SK-N-SH (cell line): ENCODE results near the gene BICD2. TPM values are rescaled to one million over a fixed set of nuclear protein-coding genes. Genes with fewer than 3 reads are reported as not detected.

ENCODE experiments used
- CTCF ChIA-PET: fragments of 300-600, 350-600 bp; formaldehyde crosslinking; extraction: SDS; loops from one replicate; lab custom pipeline; 2021; lab: Yijun Ruan, JAX
- POLR2A ChIA-PET: fragments of 350-600 bp; sonication (Branson Sonifier 250); formaldehyde crosslinking; extraction: SDS; loops from one replicate; lab custom pipeline; 2020; ENCODE audit warnings: antibody characterized with exemption, inconsistent platforms; lab: Yijun Ruan, JAX
- DNase-seq: peaks from one replicate; pipeline ENCODE4 v3.0.0; 2012
- H2AFZ ChIP-seq: fragments of 200-600 bp; sonication (generic); 2 replicates; pipeline ENCODE4 v1.8.1; 2016; ENCODE audit warnings: antibody characterized with exemption, mild to moderate bottlenecking, low read depth
- H3F3A ChIP-seq: fragments of 200-600 bp; sonication (generic); replicated peaks from 2 replicates; pipeline ENCODE3; 2016; ENCODE audit warnings: antibody characterized with exemption, mild to moderate bottlenecking; ENCODE audit not compliant: insufficient read depth
- H3K27ac ChIP-seq, 2 experiments: fragments of 200-500 bp in 1 of 2; fragments of 200-600 bp in 1 of 2; sonication (Bioruptor generic) in 1 of 2; sonication (generic), shearing (Covaris generic) in 1 of 2; 2 replicates each; pipeline versions ENCODE4 v1.5.1 to v1.6.1; 2014 to 2016; ENCODE audit warnings: low read depth in 2 of 2, inconsistent platforms in 1 of 2, low read length in 1 of 2, mild to moderate bottlenecking in 1 of 2, mixed read lengths in 1 of 2
- H3K27me3 ChIP-seq: fragments of 200-600 bp; sonication (generic), shearing (Covaris generic); 2 replicates; pipeline ENCODE4 v1.6.1; 2016; ENCODE audit warnings: mixed run types; ENCODE audit not compliant: insufficient read depth
- H3K36me3 ChIP-seq, 2 experiments: fragments of 200-500 bp in 1 of 2; fragments of 200-600 bp in 1 of 2; sonication (Bioruptor generic) in 1 of 2; sonication (generic) in 1 of 2; replicated peaks in 1 of 2; 2 replicates each; pipeline versions ENCODE3 to v1.5.1; 2014 to 2016; ENCODE audit warnings: low read length in 1 of 2, mild to moderate bottlenecking in 1 of 2; ENCODE audit not compliant: insufficient read depth in 2 of 2, control insufficient read depth in 1 of 2
- H3K4me1 ChIP-seq, 2 experiments: fragments of 200-500 bp in 1 of 2; fragments of 200-600 bp in 1 of 2; sonication (Bioruptor generic) in 1 of 2; sonication (generic), shearing (Covaris generic) in 1 of 2; 2 replicates each; pipeline versions ENCODE4 v1.5.1 to v1.6.1; 2014 to 2016; ENCODE audit warnings: low read depth in 1 of 2, low read length in 1 of 2, mixed run types in 1 of 2; ENCODE audit not compliant: insufficient read depth in 2 of 2, control insufficient read depth in 1 of 2
- H3K4me2 ChIP-seq: fragments of 200-600 bp; sonication (generic), shearing (Covaris generic); 2 replicates; pipeline ENCODE4 v1.6.1; 2017; ENCODE audit warnings: mixed run types
- H3K4me3 ChIP-seq, 2 experiments: fragments of 200-500 bp in 1 of 2; fragments of 200-600 bp in 1 of 2; sonication (Bioruptor generic) in 1 of 2; sonication (generic), shearing (Covaris generic) in 1 of 2; 2 replicates each; pipeline versions ENCODE4 v1.5.1 to v1.8.1; 2014 to 2016; ENCODE audit warnings: low read depth in 2 of 2, inconsistent platforms in 1 of 2, low read length in 1 of 2, mild to moderate bottlenecking in 1 of 2, mixed read lengths in 1 of 2, moderate library complexity in 1 of 2
- H3K79me2 ChIP-seq: fragments of 200-600 bp; sonication (generic); 2 replicates; pipeline ENCODE4 v1.8.1; 2017; ENCODE audit warnings: mild to moderate bottlenecking; ENCODE audit not compliant: insufficient read depth
- H3K9ac ChIP-seq: fragments of 200-600 bp; sonication (generic); 2 replicates; pipeline ENCODE4 v1.6.1; 2017; ENCODE audit warnings: mixed run types
- H3K9me2 ChIP-seq: fragments of 200-600 bp; sonication (generic); 2 replicates; pipeline ENCODE4 v1.6.1; 2017; ENCODE audit warnings: mixed run types
- H3K9me3 ChIP-seq: fragments of 200-600 bp; sonication (generic); 2 replicates; pipeline ENCODE4 v1.6.1; 2017; ENCODE audit warnings: mixed run types, mild to moderate bottlenecking, moderate library complexity
- H4K20me1 ChIP-seq: fragments of 200-600 bp; sonication (generic); 2 replicates; pipeline ENCODE4 v1.6.1; 2017; ENCODE audit warnings: mild to moderate bottlenecking, mixed run types; ENCODE audit not compliant: insufficient read depth
- CTCF ChIP-seq: fragments of 200-600 bp; sonication (generic); IDR thresholded peaks from 2 replicates; pipeline ENCODE4 v1.6.1; 2017; ENCODE audit warnings: antibody characterized with exemption, mild to moderate bottlenecking, moderate library complexity
- ELF1 ChIP-seq: IDR thresholded peaks from 2 replicates; pipeline ENCODE4 v1.4.0; 2012
- EP300 ChIP-seq, 2 experiments: IDR thresholded peaks; 2 replicates each; pipeline versions ENCODE4 v1.4.0 to v1.6.1; 2012; ENCODE audit warnings: borderline replicate concordance in 1 of 2, low read depth in 1 of 2, low read length in 1 of 2
- FOXJ3 ChIP-seq: sonication (generic); formaldehyde crosslinking; IDR thresholded peaks from 2 replicates; pipeline ENCODE4 v1.5.1; 2020; ENCODE audit warnings: mild to moderate bottlenecking, missing genetic modification reagents
- FOXM1 ChIP-seq: IDR thresholded peaks from 2 replicates; pipeline ENCODE4 v1.4.0; 2012; ENCODE audit warnings: low read depth, mild to moderate bottlenecking
- GATA2 ChIP-seq: sonication (generic); formaldehyde crosslinking; IDR thresholded peaks from 2 replicates; pipeline ENCODE4 v1.5.0; 2020; ENCODE audit warnings: mild to moderate bottlenecking, missing genetic modification reagents
- JUND ChIP-seq: IDR thresholded peaks from 2 replicates; pipeline ENCODE4 v1.4.0; 2012
- MAX ChIP-seq: IDR thresholded peaks from 2 replicates; pipeline ENCODE4 v1.4.0; 2012; ENCODE audit warnings: low read depth
- NRF1 ChIP-seq: IDR thresholded peaks from 2 replicates; pipeline ENCODE4 v1.6.1; 2012; ENCODE audit warnings: low read depth, mild to moderate bottlenecking, low read length
- RAD21 ChIP-seq: IDR thresholded peaks from 2 replicates; pipeline ENCODE4 v1.6.1; 2012; ENCODE audit warnings: mild to moderate bottlenecking, low read length
- RCOR1 ChIP-seq: fragments of 150-350 bp; IDR thresholded peaks from 2 replicates; pipeline ENCODE4 v1.6.1; 2017; ENCODE audit warnings: antibody characterized with exemption, low read length
- SIN3A ChIP-seq: IDR thresholded peaks from 2 replicates; pipeline ENCODE4 v1.6.1; 2012; ENCODE audit warnings: low read depth, mild to moderate bottlenecking, low read length, moderate library complexity, borderline replicate concordance
- SMC3 ChIP-seq: IDR thresholded peaks from 2 replicates; pipeline ENCODE4 v1.6.1; 2012; ENCODE audit warnings: low read depth, low read length, improper control_type of control experiment
- TCF12 ChIP-seq: IDR thresholded peaks from 2 replicates; pipeline ENCODE4 v1.4.0; 2012
- TEAD4 ChIP-seq: IDR thresholded peaks from 2 replicates; pipeline ENCODE4 v1.4.0; 2012; ENCODE audit warnings: mild to moderate bottlenecking, borderline replicate concordance; ENCODE audit not compliant: insufficient read depth
- USF2 ChIP-seq: fragments of 150-350 bp; IDR thresholded peaks from 2 replicates; pipeline ENCODE4 v1.6.1; 2017; ENCODE audit warnings: antibody characterized with exemption, low read length, low read depth, borderline replicate concordance
- WGBS: methylation state at CpG from one replicate; pipeline ENCODE4 v1.1.6; 2017; ENCODE audit warnings: low lambda C conversion rate; 5-methylcytosine and 5-hydroxymethylcytosine counted together
- polyA plus RNA-seq, 3 experiments: library from polyadenylated mRNA; depleted of rRNA; stranded (reverse); fragments of >200 nt; gene quantifications; 2 replicates each; pipeline ENCODE4 v1.2.3, GENCODE V29; 2012

BICD2 gene
- polyA plus RNA-seq, 1 of the 3 experiments (the other 2 are of a cell fraction), result 19.6 TPM

GRCh38 chr9:92706218-92706940, 58.3 kb downstream of the BICD2 start:
- peaks cover 3 to 20% of the 10 kb centered on the region in 2 experiments for H3K36me3 ChIP-seq
- ChIA-PET CTCF (interaction anchor here (0.8 to 2.3 kb wide), 4 partner anchors 10 to 197 kb away, joined by 3 to 7 read pairs (median 4); no protein-coding TSS in a partner anchor), POLR2A (no interaction called here)
- H3K4me1 ChIP-seq, result no peaks in the 10 kb centered on the region
- H3K79me2 ChIP-seq, result no peaks in the 10 kb centered on the region; the same call in 1 of the 2 replicates
- TF ChIP-seq RAD21 (peak; percentile 31), MAX (no peak), CTCF (peak; percentile 40; the same call in 1 of the 2 replicates), SMC3 (no peak)
- H4K20me1 ChIP-seq, result no peaks in the 10 kb centered on the region
- H3K4me2 ChIP-seq, result no peak overlapping the region
- H3K4me3 ChIP-seq, result no peak overlapping the region
- 89% methylated on average over 2 of the region's 3 CpGs for WGBS
- no peak for DNase-seq
- no peak overlapping the region for H3K27ac ChIP-seq
- no peak overlapping the region for H2AFZ ChIP-seq
- H3K9ac ChIP-seq, result no peak overlapping the region
- H3K9me2 ChIP-seq, result no peaks in the 10 kb centered on the region
- H3K9me3 ChIP-seq, result no peaks in the 10 kb centered on the region
- no peaks in the 10 kb centered on the region for H3K27me3 ChIP-seq
- no peaks in the 10 kb centered on the region for H3F3A ChIP-seq

- H3K4me1 ChIP-seq, result no peaks in the 10 kb centered on the region
- CTCF ChIA-PET, result interaction anchor here (1.3 to 3.0 kb wide), 2 partner anchors 12 to 86 kb away, joined by 4 to 14 read pairs; no protein-coding TSS in a partner anchor
- H3K27me3 ChIP-seq, result no peaks in the 10 kb centered on the region
- H4K20me1 ChIP-seq, result no peaks in the 10 kb centered on the region
- WGBS, result 92% methylated on average over 2 of the region's 2 CpGs
- no peak overlapping the region for H3K9ac ChIP-seq
- H3K9me3 ChIP-seq, result no peaks in the 10 kb centered on the region
- DNase-seq, result no peak
- H3K9me2 ChIP-seq, result no peaks in the 10 kb centered on the region
- H3F3A ChIP-seq, result no peaks in the 10 kb centered on the region
- POLR2A ChIA-PET, result no interaction called here
- H3K27ac ChIP-seq, result no peak overlapping the region
- H3K4me3 ChIP-seq, result no peak overlapping the region
- H3K36me3 ChIP-seq, result peaks cover 0 to 7% of the 10 kb centered on the region in 2 experiments
- no peak for TF ChIP-seq TCF12
- TF ChIP-seq SIN3A, result no peak
- H3K4me2 ChIP-seq, result no peak overlapping the region
- no peak overlapping the region for H2AFZ ChIP-seq
- no peaks in the 10 kb centered on the region for H3K79me2 ChIP-seq
Measured at GRCh38 chr9:92704528-92704927, 60.1 kb downstream of the BICD2 start.

- no peaks in the 10 kb centered on the region for H3F3A ChIP-seq
- no peak overlapping the region for H3K9ac ChIP-seq
- H2AFZ ChIP-seq, result no peak overlapping the region
- H3K27me3 ChIP-seq, result no peaks in the 10 kb centered on the region
- no peaks in the 10 kb centered on the region for H4K20me1 ChIP-seq
- H3K36me3 ChIP-seq, result no peaks in the 10 kb centered on the region
- H3K4me2 ChIP-seq, result no peak overlapping the region
- no peaks in the 10 kb centered on the region for H3K9me2 ChIP-seq
- H3K79me2 ChIP-seq, result no peaks in the 10 kb centered on the region
- ChIA-PET POLR2A (no interaction called here), CTCF (interaction anchor here (0.6 kb wide), 1 partner anchor 20 kb away, joined by 3 read pairs; no protein-coding TSS in a partner anchor)
- no peak overlapping the region for H3K4me3 ChIP-seq
- DNase-seq, result no peak
- H3K4me1 ChIP-seq, result no peaks in the 10 kb centered on the region
- peaks cover 14% of the 10 kb centered on the region for H3K9me3 ChIP-seq
- 40% methylated on average over 1 of the region's 1 CpG for WGBS
- no peak overlapping the region for H3K27ac ChIP-seq
- no peak for TF ChIP-seq TEAD4
- no peak for TF ChIP-seq FOXM1
- no peak for TF ChIP-seq MAX
- TF ChIP-seq RCOR1, result no peak
- no peak for TF ChIP-seq ELF1
- no peak for TF ChIP-seq NRF1
- no peak for TF ChIP-seq USF2
- TF ChIP-seq JUND, result no peak
- TF ChIP-seq EP300 (IDR thresholded peaks at IDR 0.05; ENCODE audit: borderline replicate concordance in 1 of 2, low read depth in 1 of 2, low read length in 1 of 2), result no peak
- no peak for TF ChIP-seq GATA2
- no peak for TF ChIP-seq CTCF
- no peak for TF ChIP-seq SIN3A
- TF ChIP-seq FOXJ3 (CRISPR knock-in tag), result no peak
Measured at GRCh38 chr9:92696619-92697018, 68.0 kb downstream of the BICD2 start.
